AG04450 (cell line): ENCODE measurements around the gene PHF19. TPM values are rescaled to one million over a fixed set of nuclear protein-coding genes. Genes with fewer than 3 reads are reported as not detected.

Source experiments
- CTCF ChIA-PET: fragments of 300-600, 350-600 bp; formaldehyde crosslinking; extraction: SDS; loops from one replicate; lab custom pipeline; 2022; ENCODE audit warnings: antibody characterized with exemption, inconsistent platforms; lab: Charles Lee
- POLR2A ChIA-PET: fragments of 350-600 bp; formaldehyde crosslinking; extraction: SDS; loops from one replicate; lab custom pipeline; 2021; ENCODE audit warnings: antibody characterized with exemption, inconsistent platforms; lab: Yijun Ruan, JAX
- DNase-seq: peaks from one replicate; pipeline ENCODE4 v3.0.0-alpha.2; 2011; ENCODE audit warnings: low read depth, low spot score
- H3K27ac ChIP-seq: one replicate; pipeline ENCODE4 v1.5.1; 2012; ENCODE audit warnings: low read depth, low read length, control low read depth
- H3K27me3 ChIP-seq: one replicate; pipeline ENCODE4 v1.6.0; 2012; ENCODE audit warnings: low read length; ENCODE audit not compliant: control insufficient read depth, insufficient read depth
- H3K4me3 ChIP-seq: 2 replicates; pipeline ENCODE4 v1.5.1; 2011; ENCODE audit warnings: mild to moderate bottlenecking, low read depth, low read length, control low read depth
- H3K9me3 ChIP-seq: 2 replicates; pipeline ENCODE4 v1.5.1; 2012; ENCODE audit warnings: low read length; ENCODE audit not compliant: control insufficient read depth, insufficient read depth
- CTCF ChIP-seq: IDR thresholded peaks from 2 replicates; pipeline ENCODE4 v1.5.1; 2011; ENCODE audit warnings: low read depth, low read length, control low read depth, inconsistent platforms
- polyA plus RNA-seq: library from polyadenylated mRNA; depleted of rRNA; stranded (reverse); fragments of >200 nt; gene quantifications from 2 replicates; pipeline ENCODE4 v1.2.3, GENCODE V29; 2011

Gene PHF19
- polyA plus RNA-seq, 1 experiment, result 20.4 TPM

GRCh38 chr9:120845255-120845654 lies 31.7 kb downstream of the PHF19 start:
- no peak for TF ChIP-seq CTCF
- CTCF ChIA-PET, result interaction anchor here (1.5 kb wide), 1 partner anchor 140 kb away, joined by 4 read pairs; no protein-coding TSS in a partner anchor
- POLR2A ChIA-PET, result no interaction called here

GRCh38 chr9:120842685-120843485 lies 34.1 kb downstream of the PHF19 start, which contains the start of gene PSMD5:
PSMD5 (minus strand) TSS chr9:120842922; CDS start chr9:120842909, 13 bp downstream.
- no peaks in the 10 kb centered on the region for H3K27me3 ChIP-seq
- no peak for TF ChIP-seq CTCF
- ChIA-PET POLR2A (interaction anchor here (0.7 to 1.7 kb wide), 3 partner anchors 20 to 47 kb away, joined by 3 to 6 read pairs (median 4); no protein-coding TSS in a partner anchor), CTCF (interaction anchor here (0.7 to 1.3 kb wide), 2 partner anchors 219 to 223 kb away, joined by 3 to 4 read pairs; no protein-coding TSS in a partner anchor)
- H3K4me3 ChIP-seq, result peak within 1 kb of the TSS; percentile 100
- peak within 1 kb of the TSS; percentile 100 for H3K27ac ChIP-seq
- no peaks in the 10 kb centered on the region; the same call in 1 of the 2 replicates for H3K9me3 ChIP-seq
- DNase-seq, result peak; percentile 100

More at GRCh38 chr9:120845255-120845654, 31.7 kb downstream of the PHF19 start:
- H3K9me3 ChIP-seq, result no peaks in the 10 kb centered on the region; the same call in 1 of the 2 replicates
- no peak for DNase-seq
- no peaks in the 10 kb centered on the region for H3K27me3 ChIP-seq
- no peak overlapping the region for H3K4me3 ChIP-seq
- H3K27ac ChIP-seq, result no peak overlapping the region

GRCh38 chr9:120841930-120842684 lies 34.9 kb downstream of the PHF19 start:
- Histone ChIP-seq H3K27me3 (no peaks in the 10 kb centered on the region), H3K9me3 (no peaks in the 10 kb centered on the region; the same call in 1 of the 2 replicates), H3K4me3 (peak overlapping the region; percentile 100), H3K27ac (peak overlapping the region; percentile 100)
- CTCF ChIA-PET, result interaction anchor here (0.7 kb wide), 1 partner anchor 219 kb away, joined by 3 read pairs; no protein-coding TSS in a partner anchor
- POLR2A ChIA-PET, result interaction anchor here (1.7 kb wide), 1 partner anchor 26 kb away, joined by 4 read pairs; no protein-coding TSS in a partner anchor
- DNase-seq, result no peak
- no peak for TF ChIP-seq CTCF

- TF ChIP-seq CTCF, result no peak
- Histone ChIP-seq H3K27ac (no peak overlapping the region), H3K27me3 (no peaks in the 10 kb centered on the region), H3K4me3 (no peak overlapping the region), H3K9me3 (no peaks in the 10 kb centered on the region; the same call in 1 of the 2 replicates)
- CTCF ChIA-PET, result no interaction called here
- POLR2A ChIA-PET, result no interaction called here
- DNase-seq, result no peak
Measured at GRCh38 chr9:120839146-120839545, 37.8 kb downstream of the PHF19 start.
